ENCODE results near the gene CC2D2A.

Gene CC2D2A

DNA sequence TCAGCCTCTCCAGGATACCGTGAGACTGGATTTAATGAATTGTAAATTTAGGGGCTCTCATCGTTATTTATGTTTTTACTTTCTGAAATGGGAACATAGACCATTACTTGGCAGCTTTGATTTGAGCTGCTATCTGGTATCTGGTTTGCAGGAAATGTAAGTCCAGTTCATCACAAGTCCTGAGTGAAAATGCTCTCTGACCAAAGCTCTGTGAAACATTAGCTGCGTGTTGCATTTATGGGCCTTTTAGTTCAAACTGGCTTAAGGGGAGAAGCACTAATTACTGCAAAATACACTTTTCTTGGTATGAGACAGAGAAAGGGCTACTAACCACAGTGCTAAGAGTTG is 420 bp downstream of the CC2D2A start (continued):
- TF ChIP-seq, protein P1, sequence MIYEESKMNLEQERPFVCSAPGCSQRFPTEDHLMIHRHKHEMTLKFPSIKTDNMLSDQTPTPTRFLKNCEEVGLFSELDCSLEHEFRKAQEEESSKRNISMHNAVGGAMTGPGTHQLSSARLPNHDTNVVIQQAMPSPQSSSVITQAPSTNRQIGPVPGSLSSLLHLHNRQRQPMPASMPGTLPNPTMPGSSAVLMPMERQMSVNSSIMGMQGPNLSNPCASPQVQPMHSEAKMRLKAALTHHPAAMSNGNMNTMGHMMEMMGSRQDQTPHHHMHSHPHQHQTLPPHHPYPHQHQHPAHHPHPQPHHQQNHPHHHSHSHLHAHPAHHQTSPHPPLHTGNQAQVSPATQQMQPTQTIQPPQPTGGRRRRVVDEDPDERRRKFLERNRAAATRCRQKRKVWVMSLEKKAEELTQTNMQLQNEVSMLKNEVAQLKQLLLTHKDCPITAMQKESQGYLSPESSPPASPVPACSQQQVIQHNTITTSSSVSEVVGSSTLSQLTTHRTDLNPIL (CRISPR knock-in tag; IDR thresholded peaks at IDR 0.05; ENCODE audit: low read depth), result no peak
- TF ChIP-seq, protein P2, sequence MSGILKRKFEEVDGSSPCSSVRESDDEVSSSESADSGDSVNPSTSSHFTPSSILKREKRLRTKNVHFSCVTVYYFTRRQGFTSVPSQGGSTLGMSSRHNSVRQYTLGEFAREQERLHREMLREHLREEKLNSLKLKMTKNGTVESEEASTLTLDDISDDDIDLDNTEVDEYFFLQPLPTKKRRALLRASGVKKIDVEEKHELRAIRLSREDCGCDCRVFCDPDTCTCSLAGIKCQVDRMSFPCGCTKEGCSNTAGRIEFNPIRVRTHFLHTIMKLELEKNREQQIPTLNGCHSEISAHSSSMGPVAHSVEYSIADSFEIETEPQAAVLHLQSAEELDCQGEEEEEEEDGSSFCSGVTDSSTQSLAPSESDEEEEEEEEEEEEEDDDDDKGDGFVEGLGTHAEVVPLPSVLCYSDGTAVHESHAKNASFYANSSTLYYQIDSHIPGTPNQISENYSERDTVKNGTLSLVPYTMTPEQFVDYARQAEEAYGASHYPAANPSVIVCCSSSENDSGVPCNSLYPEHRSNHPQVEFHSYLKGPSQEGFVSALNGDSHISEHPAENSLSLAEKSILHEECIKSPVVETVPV (CRISPR knock-in tag; IDR thresholded peaks at IDR 0.05), result no peak
- TF ChIP-seq ISL1 (CRISPR knock-in tag; IDR thresholded peaks at IDR 0.05) (no peak), ZNF565 (CRISPR knock-in tag; conservative IDR thresholded peaks at IDR 0.05; ENCODE audit: low read depth) (no peak), CSDC2 (CRISPR knock-in tag; IDR thresholded peaks at IDR 0.05) (no peak), ZNF70 (CRISPR knock-in tag; IDR thresholded peaks at IDR 0.05) (no peak), ZNF8 (CRISPR knock-in tag; IDR thresholded peaks at IDR 0.05) (no peak), ZFP3 (CRISPR knock-in tag; IDR thresholded peaks at IDR 0.05) (no peak), ARNTL (CRISPR knock-in tag; IDR thresholded peaks at IDR 0.05; ENCODE audit: borderline replicate concordance, low read depth) (no peak), GLIS3 (CRISPR knock-in tag; IDR thresholded peaks at IDR 0.05) (no peak)
- TF ChIP-seq, protein P3, sequence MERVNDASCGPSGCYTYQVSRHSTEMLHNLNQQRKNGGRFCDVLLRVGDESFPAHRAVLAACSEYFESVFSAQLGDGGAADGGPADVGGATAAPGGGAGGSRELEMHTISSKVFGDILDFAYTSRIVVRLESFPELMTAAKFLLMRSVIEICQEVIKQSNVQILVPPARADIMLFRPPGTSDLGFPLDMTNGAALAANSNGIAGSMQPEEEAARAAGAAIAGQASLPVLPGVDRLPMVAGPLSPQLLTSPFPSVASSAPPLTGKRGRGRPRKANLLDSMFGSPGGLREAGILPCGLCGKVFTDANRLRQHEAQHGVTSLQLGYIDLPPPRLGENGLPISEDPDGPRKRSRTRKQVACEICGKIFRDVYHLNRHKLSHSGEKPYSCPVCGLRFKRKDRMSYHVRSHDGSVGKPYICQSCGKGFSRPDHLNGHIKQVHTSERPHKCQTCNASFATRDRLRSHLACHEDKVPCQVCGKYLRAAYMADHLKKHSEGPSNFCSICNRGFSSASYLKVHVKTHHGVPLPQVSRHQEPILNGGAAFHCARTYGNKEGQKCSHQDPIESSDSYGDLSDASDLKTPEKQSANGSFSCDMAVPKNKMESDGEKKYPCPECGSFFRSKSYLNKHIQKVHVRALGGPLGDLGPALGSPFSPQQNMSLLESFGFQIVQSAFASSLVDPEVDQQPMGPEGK (CRISPR knock-in tag; IDR thresholded peaks at IDR 0.05; ENCODE audit: borderline replicate concordance), result no peak

DNA sequence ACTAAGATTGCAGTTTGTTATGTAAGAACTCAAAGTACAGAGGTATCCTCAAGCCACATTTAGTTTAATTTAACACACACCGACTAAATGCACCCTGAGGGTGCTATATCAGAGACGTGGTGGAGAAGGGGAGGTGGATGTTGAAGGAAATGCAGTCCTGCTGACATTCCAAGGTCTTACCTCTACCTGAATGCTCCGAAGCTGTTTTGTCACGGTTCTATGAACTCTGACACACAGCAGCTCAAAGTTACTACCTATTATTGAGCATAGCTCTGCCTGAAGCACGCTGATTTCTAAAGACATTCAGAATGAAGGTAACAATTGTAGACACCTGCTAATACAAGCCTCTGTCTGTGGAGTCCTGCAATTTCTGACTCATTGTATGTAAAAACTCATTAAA is 6.7 kb downstream of the CC2D2A start:
- no peak for ATAC-seq
- no peak for TF ChIP-seq ZNF70 (CRISPR knock-in tag; IDR thresholded peaks at IDR 0.05)
- TF ChIP-seq CSDC2 (CRISPR knock-in tag; IDR thresholded peaks at IDR 0.05), result no peak
- TF ChIP-seq ISL1 (CRISPR knock-in tag; IDR thresholded peaks at IDR 0.05), result no peak
- TF ChIP-seq ZFP3 (CRISPR knock-in tag; IDR thresholded peaks at IDR 0.05), result no peak
- TF ChIP-seq PPARA (CRISPR knock-in tag; IDR thresholded peaks at IDR 0.05; ENCODE audit: borderline replicate concordance), result no peak
- TF ChIP-seq ARNTL (CRISPR knock-in tag; IDR thresholded peaks at IDR 0.05; ENCODE audit: borderline replicate concordance, low read depth), result no peak
- no peak for TF ChIP-seq TCF4 (CRISPR knock-in tag; IDR thresholded peaks at IDR 0.05; ENCODE audit: borderline replicate concordance)
- TF ChIP-seq BACH2 (CRISPR knock-in tag; IDR thresholded peaks at IDR 0.05; ENCODE audit: borderline replicate concordance), result no peak
- TF ChIP-seq, protein P2 (CRISPR knock-in tag; IDR thresholded peaks at IDR 0.05), result no peak
- TF ChIP-seq, protein P3 (CRISPR knock-in tag; IDR thresholded peaks at IDR 0.05; ENCODE audit: borderline replicate concordance), result no peak
- no peak for TF ChIP-seq SNAI2 (CRISPR knock-in tag; IDR thresholded peaks at IDR 0.05)

DNA sequence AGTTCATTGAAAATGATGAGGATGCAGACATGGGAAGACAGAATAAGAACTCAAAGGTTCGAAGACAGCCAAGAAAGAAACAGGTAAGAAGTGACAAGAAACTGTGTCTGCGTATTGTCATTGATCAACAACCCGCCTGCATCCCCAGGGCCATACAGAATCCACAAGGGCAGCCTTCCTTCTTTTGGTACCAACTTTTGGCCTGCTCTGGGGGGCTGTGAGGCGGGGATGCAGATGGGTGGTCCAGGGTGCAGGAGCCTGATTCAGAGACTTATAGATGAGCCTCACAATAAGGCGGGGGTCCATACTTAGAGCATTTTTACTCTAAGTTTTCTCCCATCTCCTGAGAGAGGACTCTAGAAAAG is 9.0 kb downstream of the CC2D2A start:
- ATAC-seq, result peak; percentile 14
- no peak for TF ChIP-seq BACH2 (CRISPR knock-in tag; IDR thresholded peaks at IDR 0.05; ENCODE audit: borderline replicate concordance)
- TF ChIP-seq, protein P4, sequence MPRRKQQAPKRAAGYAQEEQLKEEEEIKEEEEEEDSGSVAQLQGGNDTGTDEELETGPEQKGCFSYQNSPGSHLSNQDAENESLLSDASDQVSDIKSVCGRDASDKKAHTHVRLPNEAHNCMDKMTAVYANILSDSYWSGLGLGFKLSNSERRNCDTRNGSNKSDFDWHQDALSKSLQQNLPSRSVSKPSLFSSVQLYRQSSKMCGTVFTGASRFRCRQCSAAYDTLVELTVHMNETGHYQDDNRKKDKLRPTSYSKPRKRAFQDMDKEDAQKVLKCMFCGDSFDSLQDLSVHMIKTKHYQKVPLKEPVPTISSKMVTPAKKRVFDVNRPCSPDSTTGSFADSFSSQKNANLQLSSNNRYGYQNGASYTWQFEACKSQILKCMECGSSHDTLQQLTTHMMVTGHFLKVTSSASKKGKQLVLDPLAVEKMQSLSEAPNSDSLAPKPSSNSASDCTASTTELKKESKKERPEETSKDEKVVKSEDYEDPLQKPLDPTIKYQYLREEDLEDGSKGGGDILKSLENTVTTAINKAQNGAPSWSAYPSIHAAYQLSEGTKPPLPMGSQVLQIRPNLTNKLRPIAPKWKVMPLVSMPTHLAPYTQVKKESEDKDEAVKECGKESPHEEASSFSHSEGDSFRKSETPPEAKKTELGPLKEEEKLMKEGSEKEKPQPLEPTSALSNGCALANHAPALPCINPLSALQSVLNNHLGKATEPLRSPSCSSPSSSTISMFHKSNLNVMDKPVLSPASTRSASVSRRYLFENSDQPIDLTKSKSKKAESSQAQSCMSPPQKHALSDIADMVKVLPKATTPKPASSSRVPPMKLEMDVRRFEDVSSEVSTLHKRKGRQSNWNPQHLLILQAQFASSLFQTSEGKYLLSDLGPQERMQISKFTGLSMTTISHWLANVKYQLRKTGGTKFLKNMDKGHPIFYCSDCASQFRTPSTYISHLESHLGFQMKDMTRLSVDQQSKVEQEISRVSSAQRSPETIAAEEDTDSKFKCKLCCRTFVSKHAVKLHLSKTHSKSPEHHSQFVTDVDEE (CRISPR knock-in tag; IDR thresholded peaks at IDR 0.05), result no peak
- TF ChIP-seq ZNF565 (CRISPR knock-in tag; conservative IDR thresholded peaks at IDR 0.05; ENCODE audit: low read depth), result no peak
- no peak for TF ChIP-seq ESRRG (CRISPR knock-in tag; IDR thresholded peaks at IDR 0.05)
- TF ChIP-seq GLIS3 (CRISPR knock-in tag; IDR thresholded peaks at IDR 0.05), result no peak

Measured in SK-N-SH treated with all-trans-retinoic acid at 6 μM for 48 hours (cell line).